BLaER1 treated with 17β-estradiol and CSF1 and Interleukin-3, amounts not matched to agents 10 nM and 100 nM (cell line): ENCODE measurements around the gene GPC5.

Experiments used
- H3K27ac ChIP-seq, 11 experiments: shearing (Covaris generic); formaldehyde crosslinking; 2 replicates each; pipeline ENCODE4 v1.8.1; 2022
- H3K27me3 ChIP-seq, 11 experiments: shearing (Covaris generic); formaldehyde crosslinking; 2 replicates each; pipeline ENCODE4 v1.8.1; 2022
- H3K36me3 ChIP-seq, 11 experiments: shearing (Covaris generic); formaldehyde crosslinking; 2 replicates each; pipeline ENCODE4 v1.8.1; 2022
- H3K4me1 ChIP-seq, 10 experiments: shearing (Covaris generic); formaldehyde crosslinking; 2 replicates each; pipeline ENCODE4 v1.8.1; 2022
- H3K4me2 ChIP-seq, 11 experiments: shearing (Covaris generic); formaldehyde crosslinking; 2 replicates each; pipeline ENCODE4 v1.8.1; 2022
- H3K4me3 ChIP-seq, 10 experiments: shearing (Covaris generic); formaldehyde crosslinking; 2 replicates each; pipeline ENCODE4 v1.8.1; 2022
- H3K9ac ChIP-seq, 11 experiments: shearing (Covaris generic); formaldehyde crosslinking; 2 replicates each; pipeline ENCODE4 v1.8.1; 2022
- H3K9me3 ChIP-seq, 11 experiments: shearing (Covaris generic); formaldehyde crosslinking; replicated peaks in 1 of 11; 2 replicates each; pipeline ENCODE4 v1.8.1; 2022
- H4K20me1 ChIP-seq, 11 experiments: shearing (Covaris generic); formaldehyde crosslinking; 2 replicates each; pipeline ENCODE4 v1.8.1; 2022
- Cebpa-rat ChIP-seq, 11 experiments: shearing (Covaris generic); IDR thresholded peaks; 2 replicates each; pipeline ENCODE4 v1.8.1; 2022

The GPC5 gene

GRCh38 chr13:92403606-92404005 lies 1005.2 kb downstream of the GPC5 start:
- TF ChIP-seq Cebpa-rat (IDR thresholded peaks at IDR 0.05), result no peak

GRCh38 chr13:92407858-92408257 lies 1009.4 kb downstream of the GPC5 start:
- TF ChIP-seq Cebpa-rat (IDR thresholded peaks at IDR 0.05), result no peak
- Histone ChIP-seq H3K27me3 (no peaks in the 10 kb centered on the region), H3K36me3 (no peaks in the 10 kb centered on the region), H3K9ac (no peak overlapping the region), H3K9me3 (no peaks in the 10 kb centered on the region), H3K4me2 (no peak overlapping the region), H3K27ac (no peak overlapping the region), H4K20me1 (no peaks in the 10 kb centered on the region), H3K4me1 (no peaks in the 10 kb centered on the region), H3K4me3 (no peak overlapping the region)

More at GRCh38 chr13:92403606-92404005, 1005.2 kb downstream of the GPC5 start:
- Histone ChIP-seq H3K27ac (no peak overlapping the region), H3K27me3 (no peaks in the 10 kb centered on the region), H4K20me1 (no peaks in the 10 kb centered on the region), H3K36me3 (no peaks in the 10 kb centered on the region), H3K9ac (no peak overlapping the region), H3K4me2 (no peak overlapping the region), H3K9me3 (no peaks in the 10 kb centered on the region), H3K4me3 (no peak overlapping the region), H3K4me1 (no peaks in the 10 kb centered on the region)

GRCh38 chr13:92412481-92412880 lies 1014.1 kb downstream of the GPC5 start:
- Histone ChIP-seq H3K36me3 (no peaks in the 10 kb centered on the region), H3K9me3 (no peaks in the 10 kb centered on the region), H3K9ac (no peak overlapping the region), H3K27ac (no peak overlapping the region), H4K20me1 (no peaks in the 10 kb centered on the region), H3K4me1 (no peaks in the 10 kb centered on the region), H3K27me3 (no peaks in the 10 kb centered on the region), H3K4me2 (no peak overlapping the region), H3K4me3 (no peak overlapping the region)
- no peak for TF ChIP-seq Cebpa-rat (IDR thresholded peaks at IDR 0.05)

- Histone ChIP-seq H3K36me3 (no peaks in the 10 kb centered on the region), H3K4me1 (no peaks in the 10 kb centered on the region), H3K27me3 (no peaks in the 10 kb centered on the region), H4K20me1 (no peaks in the 10 kb centered on the region), H3K9me3 (no peaks in the 10 kb centered on the region), H3K9ac (no peak overlapping the region), H3K4me2 (no peak overlapping the region), H3K4me3 (no peak overlapping the region), H3K27ac (no peak overlapping the region)
- TF ChIP-seq Cebpa-rat (IDR thresholded peaks at IDR 0.05), result no peak
Measured at GRCh38 chr13:92412996-92413395, 1014.6 kb downstream of the GPC5 start.

GRCh38 chr13:92413452-92413851 lies 1015.0 kb downstream of the GPC5 start:
- Histone ChIP-seq H3K4me3 (no peak overlapping the region), H3K4me1 (no peaks in the 10 kb centered on the region), H3K9me3 (no peaks in the 10 kb centered on the region), H3K27me3 (no peaks in the 10 kb centered on the region), H3K36me3 (no peaks in the 10 kb centered on the region), H3K27ac (no peak overlapping the region), H3K9ac (no peak overlapping the region), H4K20me1 (no peaks in the 10 kb centered on the region), H3K4me2 (no peak overlapping the region)
- no peak for TF ChIP-seq Cebpa-rat (IDR thresholded peaks at IDR 0.05)

- H3K4me2 ChIP-seq, result no peak overlapping the region
Measured at GRCh38 chr13:92414851-92415250, 1016.4 kb downstream of the GPC5 start.

GRCh38 chr13:92415781-92416180 lies 1017.4 kb downstream of the GPC5 start:
- no peak for TF ChIP-seq Cebpa-rat (IDR thresholded peaks at IDR 0.05)

More at GRCh38 chr13:92414851-92415250, 1016.4 kb downstream of the GPC5 start:
- H3K9ac ChIP-seq, result no peak overlapping the region
- no peak overlapping the region for H3K27ac ChIP-seq
- H3K4me1 ChIP-seq, result no peaks in the 10 kb centered on the region
- no peaks in the 10 kb centered on the region for H3K27me3 ChIP-seq
- no peaks in the 10 kb centered on the region for H4K20me1 ChIP-seq
- TF ChIP-seq Cebpa-rat (IDR thresholded peaks at IDR 0.05), result no peak
- no peaks in the 10 kb centered on the region for H3K9me3 ChIP-seq
- no peak overlapping the region for H3K4me3 ChIP-seq
- no peaks in the 10 kb centered on the region for H3K36me3 ChIP-seq

GRCh38 chr13:92418818-92419412 lies 1020.5 kb downstream of the GPC5 start:
- no peaks in the 10 kb centered on the region for H3K9me3 ChIP-seq
- no peaks in the 10 kb centered on the region for H3K36me3 ChIP-seq
- TF ChIP-seq Cebpa-rat (IDR thresholded peaks at IDR 0.05), result no peak
- no peak overlapping the region for H3K27ac ChIP-seq
- no peak overlapping the region for H3K4me2 ChIP-seq
- no peak overlapping the region for H3K4me3 ChIP-seq
- no peaks in the 10 kb centered on the region for H4K20me1 ChIP-seq
- H3K9ac ChIP-seq, result no peak overlapping the region
- no peaks in the 10 kb centered on the region for H3K4me1 ChIP-seq
- H3K27me3 ChIP-seq, result no peaks in the 10 kb centered on the region

More at GRCh38 chr13:92415781-92416180, 1017.4 kb downstream of the GPC5 start:
- no peaks in the 10 kb centered on the region for H3K4me1 ChIP-seq
- H3K27me3 ChIP-seq, result no peaks in the 10 kb centered on the region
- no peaks in the 10 kb centered on the region for H3K36me3 ChIP-seq
- H4K20me1 ChIP-seq, result no peaks in the 10 kb centered on the region
- H3K9ac ChIP-seq, result no peak overlapping the region
- H3K9me3 ChIP-seq, result no peaks in the 10 kb centered on the region
- no peak overlapping the region for H3K4me3 ChIP-seq
- no peak overlapping the region for H3K27ac ChIP-seq
- no peak overlapping the region for H3K4me2 ChIP-seq

GRCh38 chr13:92429231-92429630 lies 1030.8 kb downstream of the GPC5 start:
- no peak overlapping the region for H3K4me3 ChIP-seq
- H3K9me3 ChIP-seq, result peaks cover 0 to 11% (median 0%) of the 10 kb centered on the region in 11 experiments; a peak in 1 of 22 replicates
- H3K27me3 ChIP-seq, result no peaks in the 10 kb centered on the region
- H3K4me2 ChIP-seq, result no peak overlapping the region
- H3K27ac ChIP-seq, result no peak overlapping the region
- no peak overlapping the region for H3K9ac ChIP-seq
- no peaks in the 10 kb centered on the region for H4K20me1 ChIP-seq
- H3K36me3 ChIP-seq, result no peaks in the 10 kb centered on the region
- no peak for TF ChIP-seq Cebpa-rat (IDR thresholded peaks at IDR 0.05)
- H3K4me1 ChIP-seq, result peaks cover 0 to 26% (median 0%) of the 10 kb centered on the region in 10 experiments; a peak in 8 of 20 replicates

GRCh38 chr13:92433386-92433785 lies 1035.0 kb downstream of the GPC5 start:
- H3K27ac ChIP-seq, result no peak overlapping the region
- no peaks in the 10 kb centered on the region for H3K27me3 ChIP-seq
- peaks cover 0 to 3% (median 0%) of the 10 kb centered on the region in 11 experiments; a peak in 1 of 22 replicates for H4K20me1 ChIP-seq
- H3K4me2 ChIP-seq, result no peak overlapping the region
- H3K4me3 ChIP-seq, result no peak overlapping the region
- H3K9me3 ChIP-seq, result no peaks in the 10 kb centered on the region
- TF ChIP-seq Cebpa-rat (IDR thresholded peaks at IDR 0.05), result no peak
- H3K9ac ChIP-seq, result no peak overlapping the region
- no peaks in the 10 kb centered on the region for H3K4me1 ChIP-seq
- H3K36me3 ChIP-seq, result no peaks in the 10 kb centered on the region
